ENCODE data around the gene SGCE. TPM values are rescaled to one million over a fixed set of nuclear protein-coding genes. Genes with fewer than 3 reads are reported as not detected.

The SGCE gene
- total RNA-seq, 1 donor from 2014 or later: 35.4 TPM

GRCh38 chr7:94665426-94665825 is 9.5 kb upstream of the SGCE start:
- Mint-ChIP-seq H3K9me3 (ENCODE audit: low read depth) (peaks cover 12% of the 10 kb centered on the region), H3K4me1 (ENCODE audit: low read depth) (peaks cover 2% of the 10 kb centered on the region), H3K27ac (no peak overlapping the region), H3K36me3 (ENCODE audit: insufficient read depth) (peaks cover 22% of the 10 kb centered on the region), H3K4me3 (ENCODE audit: low read depth) (no peak overlapping the region), H3K27me3 (no peaks in the 10 kb centered on the region)
- DNase-seq (ENCODE audit: low spot score, unreplicated experiment): no peak
- TF ChIP-seq CTCF (IDR thresholded peaks at IDR 0.05; ENCODE audit: unreplicated experiment): no peak

GRCh38 chr7:94664023-94664422 is 8.1 kb upstream of the SGCE start:
- DNase-seq (ENCODE audit: low spot score, unreplicated experiment): no peak
- H3K36me3 Mint-ChIP-seq (ENCODE audit: insufficient read depth): peaks cover 22% of the 10 kb centered on the region
- H3K27ac Mint-ChIP-seq: no peak overlapping the region
- TF ChIP-seq CTCF (IDR thresholded peaks at IDR 0.05; ENCODE audit: unreplicated experiment): no peak
- H3K4me3 Mint-ChIP-seq (ENCODE audit: low read depth): no peak overlapping the region
- no peaks in the 10 kb centered on the region for H3K27me3 Mint-ChIP-seq
- peaks cover 4% of the 10 kb centered on the region for H3K4me1 Mint-ChIP-seq (ENCODE audit: low read depth)
- H3K9me3 Mint-ChIP-seq (ENCODE audit: low read depth): peaks cover 12% of the 10 kb centered on the region

GRCh38 chr7:94662548-94662947 is 6.6 kb upstream of the SGCE start:
- TF ChIP-seq CTCF (IDR thresholded peaks at IDR 0.05; ENCODE audit: unreplicated experiment): no peak
- no peaks in the 10 kb centered on the region for H3K27me3 Mint-ChIP-seq
- no peak overlapping the region for H3K27ac Mint-ChIP-seq
- peaks cover 22% of the 10 kb centered on the region for H3K36me3 Mint-ChIP-seq (ENCODE audit: insufficient read depth)
- peaks cover 12% of the 10 kb centered on the region for H3K9me3 Mint-ChIP-seq (ENCODE audit: low read depth)
- no peak overlapping the region for H3K4me3 Mint-ChIP-seq (ENCODE audit: low read depth)
- H3K4me1 Mint-ChIP-seq (ENCODE audit: low read depth): peaks cover 6% of the 10 kb centered on the region
- DNase-seq (ENCODE audit: low spot score, unreplicated experiment): no peak

- Mint-ChIP-seq H3K36me3 (ENCODE audit: insufficient read depth) (peaks cover 18% of the 10 kb centered on the region), H3K9me3 (ENCODE audit: low read depth) (peaks cover 6% of the 10 kb centered on the region), H3K27ac (no peak overlapping the region), H3K4me3 (ENCODE audit: low read depth) (no peak overlapping the region), H3K4me1 (ENCODE audit: low read depth) (peaks cover 6% of the 10 kb centered on the region), H3K27me3 (no peaks in the 10 kb centered on the region)
- TF ChIP-seq CTCF (IDR thresholded peaks at IDR 0.05; ENCODE audit: unreplicated experiment): no peak
- DNase-seq (ENCODE audit: low spot score, unreplicated experiment): no peak
Observed at GRCh38 chr7:94660006-94660405, 4.1 kb upstream of the SGCE start.

- Mint-ChIP-seq H3K9me3 (ENCODE audit: low read depth) (no peaks in the 10 kb centered on the region), H3K27me3 (no peaks in the 10 kb centered on the region), H3K36me3 (ENCODE audit: insufficient read depth) (peaks cover 7% of the 10 kb centered on the region), H3K27ac (peak overlapping the region; percentile 26), H3K4me3 (ENCODE audit: low read depth) (peak overlapping the region; percentile 50), H3K4me1 (ENCODE audit: low read depth) (peaks cover 8% of the 10 kb centered on the region)
- no peak for TF ChIP-seq CTCF (IDR thresholded peaks at IDR 0.05; ENCODE audit: unreplicated experiment)
- DNase-seq (ENCODE audit: low spot score, unreplicated experiment): no peak
Observed at GRCh38 chr7:94658826-94659225, 2.9 kb upstream of the SGCE start.
